ENCODE results near the gene SULT1A3.
"Not testable (repeated sequence)": the region's sequence is repeated elsewhere in the genome, so short reads cannot be mapped to it uniquely, and the experiment has no call there.

DNA sequence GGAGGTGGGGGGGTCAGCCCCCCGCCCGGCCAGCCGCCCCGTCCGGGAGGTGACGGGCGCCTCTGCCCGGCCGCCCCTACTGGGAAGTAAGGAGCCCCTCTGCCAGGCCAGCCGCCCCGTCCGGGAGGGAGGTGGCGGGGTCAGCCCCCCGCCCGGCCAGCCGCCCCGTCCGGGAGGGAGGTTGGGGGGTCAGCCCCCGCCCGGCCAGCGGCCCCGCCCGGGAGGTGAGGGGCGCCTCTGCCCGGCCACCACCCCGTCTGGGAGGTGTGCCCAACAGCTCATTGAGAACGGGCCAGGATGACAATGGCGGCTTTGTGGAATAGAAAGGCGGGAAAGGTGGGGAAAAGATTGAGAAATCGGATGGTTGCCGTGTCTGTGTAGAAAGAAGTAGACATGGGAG is 28.9 kb upstream of the SULT1A3 start:
- TF ChIP-seq, protein P1, sequence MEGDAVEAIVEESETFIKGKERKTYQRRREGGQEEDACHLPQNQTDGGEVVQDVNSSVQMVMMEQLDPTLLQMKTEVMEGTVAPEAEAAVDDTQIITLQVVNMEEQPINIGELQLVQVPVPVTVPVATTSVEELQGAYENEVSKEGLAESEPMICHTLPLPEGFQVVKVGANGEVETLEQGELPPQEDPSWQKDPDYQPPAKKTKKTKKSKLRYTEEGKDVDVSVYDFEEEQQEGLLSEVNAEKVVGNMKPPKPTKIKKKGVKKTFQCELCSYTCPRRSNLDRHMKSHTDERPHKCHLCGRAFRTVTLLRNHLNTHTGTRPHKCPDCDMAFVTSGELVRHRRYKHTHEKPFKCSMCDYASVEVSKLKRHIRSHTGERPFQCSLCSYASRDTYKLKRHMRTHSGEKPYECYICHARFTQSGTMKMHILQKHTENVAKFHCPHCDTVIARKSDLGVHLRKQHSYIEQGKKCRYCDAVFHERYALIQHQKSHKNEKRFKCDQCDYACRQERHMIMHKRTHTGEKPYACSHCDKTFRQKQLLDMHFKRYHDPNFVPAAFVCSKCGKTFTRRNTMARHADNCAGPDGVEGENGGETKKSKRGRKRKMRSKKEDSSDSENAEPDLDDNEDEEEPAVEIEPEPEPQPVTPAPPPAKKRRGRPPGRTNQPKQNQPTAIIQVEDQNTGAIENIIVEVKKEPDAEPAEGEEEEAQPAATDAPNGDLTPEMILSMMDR (conservative IDR thresholded peaks at IDR 0.05; ENCODE audit: low read depth in 2 of 2), result not testable (repeated sequence)
- TF ChIP-seq POLR2AphosphoS5 (IDR thresholded peaks at IDR 0.05; ENCODE audit: low read depth); EZH2phosphoT487 (IDR thresholded peaks at IDR 0.05; ENCODE audit: unreplicated experiment); EZH2 (IDR thresholded peaks at IDR 0.05; ENCODE audit: low read depth, unreplicated experiment); CREB1 (CRISPR knock-in tag; IDR thresholded peaks at IDR 0.05; ENCODE audit: low read depth); JUNB (IDR thresholded peaks at IDR 0.05; ENCODE audit: unreplicated experiment); NANOG (IDR thresholded peaks at IDR 0.05; ENCODE audit: borderline replicate concordance): not testable (repeated sequence)
- TF ChIP-seq, protein P2, sequence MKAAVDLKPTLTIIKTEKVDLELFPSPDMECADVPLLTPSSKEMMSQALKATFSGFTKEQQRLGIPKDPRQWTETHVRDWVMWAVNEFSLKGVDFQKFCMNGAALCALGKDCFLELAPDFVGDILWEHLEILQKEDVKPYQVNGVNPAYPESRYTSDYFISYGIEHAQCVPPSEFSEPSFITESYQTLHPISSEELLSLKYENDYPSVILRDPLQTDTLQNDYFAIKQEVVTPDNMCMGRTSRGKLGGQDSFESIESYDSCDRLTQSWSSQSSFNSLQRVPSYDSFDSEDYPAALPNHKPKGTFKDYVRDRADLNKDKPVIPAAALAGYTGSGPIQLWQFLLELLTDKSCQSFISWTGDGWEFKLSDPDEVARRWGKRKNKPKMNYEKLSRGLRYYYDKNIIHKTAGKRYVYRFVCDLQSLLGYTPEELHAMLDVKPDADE (IDR thresholded peaks at IDR 0.05), result not testable (repeated sequence)
- TF ChIP-seq, protein P3, sequence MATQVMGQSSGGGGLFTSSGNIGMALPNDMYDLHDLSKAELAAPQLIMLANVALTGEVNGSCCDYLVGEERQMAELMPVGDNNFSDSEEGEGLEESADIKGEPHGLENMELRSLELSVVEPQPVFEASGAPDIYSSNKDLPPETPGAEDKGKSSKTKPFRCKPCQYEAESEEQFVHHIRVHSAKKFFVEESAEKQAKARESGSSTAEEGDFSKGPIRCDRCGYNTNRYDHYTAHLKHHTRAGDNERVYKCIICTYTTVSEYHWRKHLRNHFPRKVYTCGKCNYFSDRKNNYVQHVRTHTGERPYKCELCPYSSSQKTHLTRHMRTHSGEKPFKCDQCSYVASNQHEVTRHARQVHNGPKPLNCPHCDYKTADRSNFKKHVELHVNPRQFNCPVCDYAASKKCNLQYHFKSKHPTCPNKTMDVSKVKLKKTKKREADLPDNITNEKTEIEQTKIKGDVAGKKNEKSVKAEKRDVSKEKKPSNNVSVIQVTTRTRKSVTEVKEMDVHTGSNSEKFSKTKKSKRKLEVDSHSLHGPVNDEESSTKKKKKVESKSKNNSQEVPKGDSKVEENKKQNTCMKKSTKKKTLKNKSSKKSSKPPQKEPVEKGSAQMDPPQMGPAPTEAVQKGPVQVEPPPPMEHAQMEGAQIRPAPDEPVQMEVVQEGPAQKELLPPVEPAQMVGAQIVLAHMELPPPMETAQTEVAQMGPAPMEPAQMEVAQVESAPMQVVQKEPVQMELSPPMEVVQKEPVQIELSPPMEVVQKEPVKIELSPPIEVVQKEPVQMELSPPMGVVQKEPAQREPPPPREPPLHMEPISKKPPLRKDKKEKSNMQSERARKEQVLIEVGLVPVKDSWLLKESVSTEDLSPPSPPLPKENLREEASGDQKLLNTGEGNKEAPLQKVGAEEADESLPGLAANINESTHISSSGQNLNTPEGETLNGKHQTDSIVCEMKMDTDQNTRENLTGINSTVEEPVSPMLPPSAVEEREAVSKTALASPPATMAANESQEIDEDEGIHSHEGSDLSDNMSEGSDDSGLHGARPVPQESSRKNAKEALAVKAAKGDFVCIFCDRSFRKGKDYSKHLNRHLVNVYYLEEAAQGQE (IDR thresholded peaks at IDR 0.05; ENCODE audit: unreplicated experiment), result not testable (repeated sequence)
- TF ChIP-seq, protein P4, sequence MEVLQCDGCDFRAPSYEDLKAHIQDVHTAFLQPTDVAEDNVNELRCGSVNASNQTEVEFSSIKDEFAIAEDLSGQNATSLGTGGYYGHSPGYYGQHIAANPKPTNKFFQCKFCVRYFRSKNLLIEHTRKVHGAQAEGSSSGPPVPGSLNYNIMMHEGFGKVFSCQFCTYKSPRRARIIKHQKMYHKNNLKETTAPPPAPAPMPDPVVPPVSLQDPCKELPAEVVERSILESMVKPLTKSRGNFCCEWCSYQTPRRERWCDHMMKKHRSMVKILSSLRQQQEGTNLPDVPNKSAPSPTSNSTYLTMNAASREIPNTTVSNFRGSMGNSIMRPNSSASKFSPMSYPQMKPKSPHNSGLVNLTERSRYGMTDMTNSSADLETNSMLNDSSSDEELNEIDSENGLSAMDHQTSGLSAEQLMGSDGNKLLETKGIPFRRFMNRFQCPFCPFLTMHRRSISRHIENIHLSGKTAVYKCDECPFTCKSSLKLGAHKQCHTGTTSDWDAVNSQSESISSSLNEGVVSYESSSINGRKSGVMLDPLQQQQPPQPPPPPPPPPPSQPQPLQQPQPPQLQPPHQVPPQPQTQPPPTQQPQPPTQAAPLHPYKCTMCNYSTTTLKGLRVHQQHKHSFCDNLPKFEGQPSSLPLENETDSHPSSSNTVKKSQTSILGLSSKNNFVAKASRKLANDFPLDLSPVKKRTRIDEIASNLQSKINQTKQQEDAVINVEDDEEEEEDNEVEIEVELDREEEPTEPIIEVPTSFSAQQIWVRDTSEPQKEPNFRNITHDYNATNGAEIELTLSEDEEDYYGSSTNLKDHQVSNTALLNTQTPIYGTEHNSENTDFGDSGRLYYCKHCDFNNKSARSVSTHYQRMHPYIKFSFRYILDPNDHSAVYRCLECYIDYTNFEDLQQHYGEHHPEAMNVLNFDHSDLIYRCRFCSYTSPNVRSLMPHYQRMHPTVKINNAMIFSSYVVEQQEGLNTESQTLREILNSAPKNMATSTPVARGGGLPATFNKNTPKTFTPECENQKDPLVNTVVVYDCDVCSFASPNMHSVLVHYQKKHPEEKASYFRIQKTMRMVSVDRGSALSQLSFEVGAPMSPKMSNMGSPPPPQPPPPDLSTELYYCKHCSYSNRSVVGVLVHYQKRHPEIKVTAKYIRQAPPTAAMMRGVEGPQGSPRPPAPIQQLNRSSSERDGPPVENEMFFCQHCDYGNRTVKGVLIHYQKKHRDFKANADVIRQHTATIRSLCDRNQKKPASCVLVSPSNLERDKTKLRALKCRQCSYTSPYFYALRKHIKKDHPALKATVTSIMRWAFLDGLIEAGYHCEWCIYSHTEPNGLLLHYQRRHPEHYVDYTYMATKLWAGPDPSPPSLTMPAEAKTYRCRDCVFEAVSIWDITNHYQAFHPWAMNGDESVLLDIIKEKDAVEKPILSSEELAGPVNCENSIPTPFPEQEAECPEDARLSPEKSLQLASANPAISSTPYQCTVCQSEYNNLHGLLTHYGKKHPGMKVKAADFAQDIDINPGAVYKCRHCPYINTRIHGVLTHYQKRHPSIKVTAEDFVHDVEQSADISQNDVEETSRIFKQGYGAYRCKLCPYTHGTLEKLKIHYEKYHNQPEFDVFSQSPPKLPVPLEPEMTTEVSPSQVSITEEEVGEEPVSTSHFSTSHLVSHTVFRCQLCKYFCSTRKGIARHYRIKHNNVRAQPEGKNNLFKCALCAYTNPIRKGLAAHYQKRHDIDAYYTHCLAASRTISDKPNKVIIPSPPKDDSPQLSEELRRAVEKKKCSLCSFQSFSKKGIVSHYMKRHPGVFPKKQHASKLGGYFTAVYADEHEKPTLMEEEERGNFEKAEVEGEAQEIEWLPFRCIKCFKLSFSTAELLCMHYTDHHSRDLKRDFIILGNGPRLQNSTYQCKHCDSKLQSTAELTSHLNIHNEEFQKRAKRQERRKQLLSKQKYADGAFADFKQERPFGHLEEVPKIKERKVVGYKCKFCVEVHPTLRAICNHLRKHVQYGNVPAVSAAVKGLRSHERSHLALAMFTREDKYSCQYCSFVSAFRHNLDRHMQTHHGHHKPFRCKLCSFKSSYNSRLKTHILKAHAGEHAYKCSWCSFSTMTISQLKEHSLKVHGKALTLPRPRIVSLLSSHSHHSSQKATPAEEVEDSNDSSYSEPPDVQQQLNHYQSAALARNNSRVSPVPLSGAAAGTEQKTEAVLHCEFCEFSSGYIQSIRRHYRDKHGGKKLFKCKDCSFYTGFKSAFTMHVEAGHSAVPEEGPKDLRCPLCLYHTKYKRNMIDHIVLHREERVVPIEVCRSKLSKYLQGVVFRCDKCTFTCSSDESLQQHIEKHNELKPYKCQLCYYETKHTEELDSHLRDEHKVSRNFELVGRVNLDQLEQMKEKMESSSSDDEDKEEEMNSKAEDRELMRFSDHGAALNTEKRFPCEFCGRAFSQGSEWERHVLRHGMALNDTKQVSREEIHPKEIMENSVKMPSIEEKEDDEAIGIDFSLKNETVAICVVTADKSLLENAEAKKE (CRISPR knock-in tag; IDR thresholded peaks at IDR 0.05), result not testable (repeated sequence)
